NCI-H510A (cell line): ENCODE results near the gene RUNX2.
"Not testable (repeated sequence)": the region's sequence is repeated elsewhere in the genome, so short reads cannot be mapped to it uniquely, and the experiment has no call there.

ENCODE experiments used
- DNase-seq: peaks from one replicate; lab custom pipeline; 2025; lab: John Stamatoyannopoulos, UW

Gene RUNX2

GRCh38 chr6:45648262-45648620, 320.1 kb downstream of the RUNX2 start:
- no peak for DNase-seq

- no peak for DNase-seq
Measured at GRCh38 chr6:45650524-45651135, 322.5 kb downstream of the RUNX2 start.

- no peak for DNase-seq
Measured at GRCh38 chr6:45651301-45651700, 323.2 kb downstream of the RUNX2 start.

- DNase-seq, result no peak
Measured at GRCh38 chr6:45652416-45652815, 324.3 kb downstream of the RUNX2 start.

GRCh38 chr6:45653117-45653883, 325.2 kb downstream of the RUNX2 start:
- no peak for DNase-seq

GRCh38 chr6:45654673-45655072, 326.5 kb downstream of the RUNX2 start:
- DNase-seq, result no peak

- DNase-seq, result no peak
Measured at GRCh38 chr6:45655745-45656476, 327.8 kb downstream of the RUNX2 start.

- no peak for DNase-seq
Measured at GRCh38 chr6:45657226-45657625, 329.1 kb downstream of the RUNX2 start.

- no peak for DNase-seq
Measured at GRCh38 chr6:45658400-45658799, 330.3 kb downstream of the RUNX2 start.

- DNase-seq, result no peak
Measured at GRCh38 chr6:45658958-45659357, 330.8 kb downstream of the RUNX2 start.

- peak; percentile 28 for DNase-seq
Measured at GRCh38 chr6:45661661-45662060, 333.5 kb downstream of the RUNX2 start.

- DNase-seq, result no peak
Measured at GRCh38 chr6:45663251-45664221, 335.4 kb downstream of the RUNX2 start.

GRCh38 chr6:45664707-45665106, 336.6 kb downstream of the RUNX2 start:
- DNase-seq, result no peak

GRCh38 chr6:45665859-45666258, 337.7 kb downstream of the RUNX2 start:
- DNase-seq, result no peak

GRCh38 chr6:45666846-45667245, 338.7 kb downstream of the RUNX2 start:
- no peak for DNase-seq

GRCh38 chr6:45667300-45667699, 339.2 kb downstream of the RUNX2 start:
- no peak for DNase-seq

- DNase-seq, result no peak
Measured at GRCh38 chr6:45667766-45668165, 339.6 kb downstream of the RUNX2 start.

- no peak for DNase-seq
Measured at GRCh38 chr6:45668705-45669104, 340.6 kb downstream of the RUNX2 start.

- DNase-seq, result not testable (repeated sequence)
Measured at GRCh38 chr6:45673167-45673566, 345.0 kb downstream of the RUNX2 start.

GRCh38 chr6:45675166-45675565, 347.0 kb downstream of the RUNX2 start:
- DNase-seq, result not testable (repeated sequence)

GRCh38 chr6:45675634-45676033, 347.5 kb downstream of the RUNX2 start:
- no peak for DNase-seq

GRCh38 chr6:45676380-45676779, 348.2 kb downstream of the RUNX2 start:
- no peak for DNase-seq
